RWPE1 (cell line): ENCODE results near the gene HK1.
A peak's percentile ranks its signal among the peaks of the same experiment; 100 is the strongest.
"Not testable (repeated sequence)": the region's sequence is repeated elsewhere in the genome, so short reads cannot be mapped to it uniquely, and the experiment has no call there.

ENCODE experiments used
- CTCF ChIA-PET: fragments of 350-600 bp; sonication (Branson Sonifier 250); formaldehyde crosslinking; extraction: SDS; loops from one replicate; lab custom pipeline; 2021; lab: Yijun Ruan, JAX
- POLR2A ChIA-PET: fragments of 400-600 bp; formaldehyde crosslinking; extraction: SDS; loops from one replicate; lab custom pipeline; 2020; ENCODE audit warnings: antibody characterized with exemption; ENCODE audit not compliant: low non-redundant PET; lab: Yijun Ruan, JAX
- DNase-seq: peaks from one replicate; pipeline ENCODE4 v3.0.0; 2012; ENCODE audit warnings: low spot score
- H3K27ac ChIP-seq: fragments of 450-650 bp; 2 replicates; pipeline ENCODE4 v1.5.1; 2017
- CTCF ChIP-seq: fragments of 450-650 bp; conservative IDR thresholded peaks from 2 replicates; pipeline ENCODE4 v1.5.1; 2017; ENCODE audit warnings: low read depth, mild to moderate bottlenecking

The HK1 gene

GRCh38 chr10:69333205-69333604 is 54.9 kb downstream of the HK1 start:
- DNase-seq: peak; percentile 86
- peak overlapping the region; percentile 99 for H3K27ac ChIP-seq
- ChIA-PET CTCF (interaction anchor here (0.5 to 1.8 kb wide), 9 partner anchors 10 to 107 kb away, joined by 3 to 9 read pairs (median 4); no protein-coding TSS in a partner anchor), POLR2A (interaction anchor here (0.9 to 1.2 kb wide), 3 partner anchors 9 to 15 kb away, joined by 3 to 4 read pairs (median 3); no protein-coding TSS in a partner anchor)
- no peak for TF ChIP-seq CTCF

- not testable (repeated sequence) for DNase-seq
- H3K27ac ChIP-seq: peak overlapping the region; percentile 99
- ChIA-PET CTCF (interaction anchor here (0.5 to 1.5 kb wide), 8 partner anchors 10 to 107 kb away, joined by 3 to 9 read pairs (median 4); no protein-coding TSS in a partner anchor), POLR2A (interaction anchor here (0.9 to 1.2 kb wide), 2 partner anchors 14 to 15 kb away, joined by 3 to 4 read pairs; no protein-coding TSS in a partner anchor)
Observed at GRCh38 chr10:69333865-69334301, 55.6 kb downstream of the HK1 start.

- H3K27ac ChIP-seq: peak overlapping the region; percentile 99
- ChIA-PET CTCF (interaction anchor here (0.6 to 1.0 kb wide), 4 partner anchors 22 to 112 kb away, joined by 3 to 5 read pairs (median 4); no protein-coding TSS in a partner anchor), POLR2A (interaction anchor here (1.2 kb wide), 1 partner anchor 16 kb away, joined by 4 read pairs; no protein-coding TSS in a partner anchor)
- TF ChIP-seq CTCF: no peak
- no peak for DNase-seq
Observed at GRCh38 chr10:69334302-69335062, 56.2 kb downstream of the HK1 start.

GRCh38 chr10:69335063-69335587 is 56.8 kb downstream of the HK1 start:
- peak overlapping the region; percentile 99 for H3K27ac ChIP-seq
- CTCF ChIA-PET: interaction anchor here (0.6 to 1.0 kb wide), 3 partner anchors 33 to 112 kb away, joined by 3 to 5 read pairs (median 4); no protein-coding TSS in a partner anchor
- POLR2A ChIA-PET: no interaction called here
- no peak for DNase-seq
- TF ChIP-seq CTCF: no peak

- CTCF ChIA-PET: interaction anchor here (1.0 kb wide), 1 partner anchor 57 kb away, joined by 3 read pairs; no protein-coding TSS in a partner anchor
- DNase-seq: no peak
Observed at GRCh38 chr10:69335613-69336012, 57.3 kb downstream of the HK1 start.

GRCh38 chr10:69336952-69337295 is 58.6 kb downstream of the HK1 start:
- peak overlapping the region; percentile 99 for H3K27ac ChIP-seq
- POLR2A ChIA-PET: interaction anchor here (1.9 kb wide), 1 partner anchor 9 kb away, joined by 7 read pairs; no protein-coding TSS in a partner anchor
- DNase-seq: no peak
- CTCF ChIA-PET: interaction anchor here (1.1 to 1.5 kb wide), 2 partner anchors 10 to 15 kb away, joined by 3 read pairs; no protein-coding TSS in a partner anchor
- no peak for TF ChIP-seq CTCF

More at GRCh38 chr10:69335613-69336012, 57.3 kb downstream of the HK1 start:
- no peak for TF ChIP-seq CTCF
- peak overlapping the region; percentile 99 for H3K27ac ChIP-seq
- POLR2A ChIA-PET: no interaction called here
